ENCODE measurements around the gene RGS7.

DNA sequence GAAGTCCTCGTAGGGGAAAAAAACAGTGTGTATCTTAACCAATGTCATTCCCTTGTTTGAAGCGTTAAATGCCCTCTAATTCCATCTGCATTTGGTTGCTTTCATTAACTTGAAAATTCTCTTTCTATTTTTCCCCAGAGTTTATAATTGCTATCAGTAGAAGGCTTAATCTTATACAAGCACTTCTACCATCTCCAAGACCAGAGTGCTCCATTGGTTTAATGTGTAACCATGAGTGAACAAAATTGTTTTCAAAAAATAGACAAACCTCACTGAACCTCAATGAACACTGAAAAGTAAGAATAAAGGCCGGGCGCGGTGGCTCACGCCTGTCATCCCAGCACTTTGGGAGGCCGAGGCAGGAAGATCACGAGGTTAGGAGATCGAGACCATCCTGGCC lies 141.3 kb downstream of the RGS7 start:
- TF ChIP-seq SIN3A (IDR thresholded peaks at IDR 0.05; ENCODE audit: low read depth, low read length): no peak
- TF ChIP-seq NR2C2 (IDR thresholded peaks at IDR 0.05; ENCODE audit: borderline replicate concordance, control insufficient read depth, insufficient read length, low read depth): no peak
- TF ChIP-seq IKZF1 (conservative IDR thresholded peaks at IDR 0.05): no peak
- TF ChIP-seq, protein P1, sequence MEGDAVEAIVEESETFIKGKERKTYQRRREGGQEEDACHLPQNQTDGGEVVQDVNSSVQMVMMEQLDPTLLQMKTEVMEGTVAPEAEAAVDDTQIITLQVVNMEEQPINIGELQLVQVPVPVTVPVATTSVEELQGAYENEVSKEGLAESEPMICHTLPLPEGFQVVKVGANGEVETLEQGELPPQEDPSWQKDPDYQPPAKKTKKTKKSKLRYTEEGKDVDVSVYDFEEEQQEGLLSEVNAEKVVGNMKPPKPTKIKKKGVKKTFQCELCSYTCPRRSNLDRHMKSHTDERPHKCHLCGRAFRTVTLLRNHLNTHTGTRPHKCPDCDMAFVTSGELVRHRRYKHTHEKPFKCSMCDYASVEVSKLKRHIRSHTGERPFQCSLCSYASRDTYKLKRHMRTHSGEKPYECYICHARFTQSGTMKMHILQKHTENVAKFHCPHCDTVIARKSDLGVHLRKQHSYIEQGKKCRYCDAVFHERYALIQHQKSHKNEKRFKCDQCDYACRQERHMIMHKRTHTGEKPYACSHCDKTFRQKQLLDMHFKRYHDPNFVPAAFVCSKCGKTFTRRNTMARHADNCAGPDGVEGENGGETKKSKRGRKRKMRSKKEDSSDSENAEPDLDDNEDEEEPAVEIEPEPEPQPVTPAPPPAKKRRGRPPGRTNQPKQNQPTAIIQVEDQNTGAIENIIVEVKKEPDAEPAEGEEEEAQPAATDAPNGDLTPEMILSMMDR (IDR thresholded peaks at IDR 0.05 in 2 of 3, conservative IDR thresholded peaks at IDR 0.05 in 1 of 3; ENCODE audit: control insufficient read depth in 2 of 3, extremely low read depth in 1 of 3, insufficient read depth in 1 of 3, low read depth in 3 of 3, low read length in 3 of 3): no peak
- TF ChIP-seq HDGF (IDR thresholded peaks at IDR 0.05): no peak

Measured in GM12878 (cell line).